Parathyroid adenoma (tissue), 2 donors: ENCODE measurements around the gene DOLPP1.
"Not testable (repeated sequence)": the region's sequence is repeated elsewhere in the genome, so short reads cannot be mapped to it uniquely, and the experiment has no call there.

ENCODE experiments used
- H2AFZ ChIP-seq: fragments of 300-600 bp; sonication (generic); one replicate; pipeline ENCODE4 v1.7.0; 2017; ENCODE audit warnings: antibody characterized with exemption, mild to moderate bottlenecking
- H3K27ac ChIP-seq: fragments of 300-600 bp; sonication (generic); one replicate; pipeline ENCODE4 v1.7.0; 2017
- H3K27me3 ChIP-seq: fragments of 300-600 bp; sonication (generic); one replicate; pipeline ENCODE4 v1.7.0; 2017; ENCODE audit warnings: low read length; ENCODE audit not compliant: control insufficient read depth, insufficient read depth
- H3K36me3 ChIP-seq: fragments of 300-600 bp; sonication (generic); one replicate; pipeline ENCODE4 v1.7.0; 2017; ENCODE audit warnings: low read length; ENCODE audit not compliant: control insufficient read depth, insufficient read depth
- H3K4me1 ChIP-seq: fragments of 300-600 bp; sonication (generic); one replicate; pipeline ENCODE4 v1.7.0; 2017; ENCODE audit warnings: control low read depth
- H3K4me2 ChIP-seq: fragments of 300-600 bp; sonication (generic); one replicate; pipeline ENCODE4 v1.7.0; 2017; ENCODE audit warnings: low read length
- H3K4me3 ChIP-seq: fragments of 300-600 bp; sonication (generic); one replicate; pipeline ENCODE4 v1.7.0; 2017; ENCODE audit warnings: low read depth, low read length
- H3K79me2 ChIP-seq: fragments of 300-600 bp; sonication (generic); one replicate; pipeline ENCODE4 v1.7.0; 2017; ENCODE audit warnings: control low read depth
- H3K9ac ChIP-seq: fragments of 300-600 bp; sonication (generic); one replicate; pipeline ENCODE4 v1.7.0; 2017; ENCODE audit warnings: mild to moderate bottlenecking
- H3K9me3 ChIP-seq: fragments of 300-600 bp; sonication (generic); one replicate; pipeline ENCODE4 v1.7.0; 2017; ENCODE audit warnings: low read length; ENCODE audit not compliant: control insufficient read depth
- TF ChIP-seq, protein P1 (sequence below): fragments of 300-600 bp; sonication (generic); IDR thresholded peaks from one replicate; pipeline ENCODE4 v1.7.0; 2017; ENCODE audit warnings: antibody characterized with exemption, mild to moderate bottlenecking
- donor health status: primary hyperparathyroidism.

The DOLPP1 gene, protein sequence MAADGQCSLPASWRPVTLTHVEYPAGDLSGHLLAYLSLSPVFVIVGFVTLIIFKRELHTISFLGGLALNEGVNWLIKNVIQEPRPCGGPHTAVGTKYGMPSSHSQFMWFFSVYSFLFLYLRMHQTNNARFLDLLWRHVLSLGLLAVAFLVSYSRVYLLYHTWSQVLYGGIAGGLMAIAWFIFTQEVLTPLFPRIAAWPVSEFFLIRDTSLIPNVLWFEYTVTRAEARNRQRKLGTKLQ

DNA sequence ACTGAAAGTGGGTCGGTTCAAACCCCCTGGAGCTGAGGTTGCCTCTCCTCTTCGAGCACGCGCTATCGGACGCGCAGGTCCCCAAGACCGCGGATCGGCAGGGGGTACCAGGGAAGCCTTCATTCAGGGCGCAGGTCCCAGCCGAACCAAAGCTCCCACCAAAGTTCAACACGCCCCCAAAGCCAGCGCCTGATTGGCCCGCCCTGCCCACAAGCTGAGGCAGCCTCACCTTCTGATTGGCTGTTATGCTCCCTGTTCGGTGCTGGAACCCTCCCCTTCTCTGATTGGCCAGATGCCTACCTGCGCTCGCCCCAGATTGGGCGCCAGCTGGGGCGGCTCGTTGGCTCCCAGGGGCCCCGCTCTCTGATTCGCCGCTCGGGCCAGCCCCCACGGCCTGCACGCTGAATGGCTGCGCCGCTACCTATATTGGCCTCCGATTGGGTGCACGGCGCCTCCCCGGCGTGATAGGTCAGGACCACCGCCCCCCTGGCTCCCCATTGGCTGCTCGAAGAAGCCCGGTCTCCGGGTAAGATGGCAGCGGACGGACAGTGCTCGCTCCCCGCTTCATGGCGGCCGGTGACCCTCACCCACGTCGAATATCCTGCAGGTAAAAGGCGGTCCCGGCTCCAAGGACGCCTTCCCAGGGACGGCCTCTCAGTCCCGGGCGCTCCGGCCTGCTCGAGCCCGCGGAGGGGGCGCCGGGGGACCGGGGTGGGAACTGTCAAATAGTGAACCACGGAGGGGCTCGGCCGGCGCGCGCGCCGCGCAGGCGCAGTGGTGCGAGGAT, at the start of gene DOLPP1:
DOLPP1 (plus strand) TSS at position 511 of the 787 bp plus-strand sequence; CDS start at position 532, 21 bp downstream.
- TF ChIP-seq, protein P1, sequence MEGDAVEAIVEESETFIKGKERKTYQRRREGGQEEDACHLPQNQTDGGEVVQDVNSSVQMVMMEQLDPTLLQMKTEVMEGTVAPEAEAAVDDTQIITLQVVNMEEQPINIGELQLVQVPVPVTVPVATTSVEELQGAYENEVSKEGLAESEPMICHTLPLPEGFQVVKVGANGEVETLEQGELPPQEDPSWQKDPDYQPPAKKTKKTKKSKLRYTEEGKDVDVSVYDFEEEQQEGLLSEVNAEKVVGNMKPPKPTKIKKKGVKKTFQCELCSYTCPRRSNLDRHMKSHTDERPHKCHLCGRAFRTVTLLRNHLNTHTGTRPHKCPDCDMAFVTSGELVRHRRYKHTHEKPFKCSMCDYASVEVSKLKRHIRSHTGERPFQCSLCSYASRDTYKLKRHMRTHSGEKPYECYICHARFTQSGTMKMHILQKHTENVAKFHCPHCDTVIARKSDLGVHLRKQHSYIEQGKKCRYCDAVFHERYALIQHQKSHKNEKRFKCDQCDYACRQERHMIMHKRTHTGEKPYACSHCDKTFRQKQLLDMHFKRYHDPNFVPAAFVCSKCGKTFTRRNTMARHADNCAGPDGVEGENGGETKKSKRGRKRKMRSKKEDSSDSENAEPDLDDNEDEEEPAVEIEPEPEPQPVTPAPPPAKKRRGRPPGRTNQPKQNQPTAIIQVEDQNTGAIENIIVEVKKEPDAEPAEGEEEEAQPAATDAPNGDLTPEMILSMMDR: no peak
- Histone ChIP-seq H3K4me2 (peak within 1 kb of the TSS; percentile 98), H2AFZ (peak within 1 kb of the TSS; percentile 85), H3K27ac (peak within 1 kb of the TSS; percentile 51), H3K9ac (no peak within 1 kb of the TSS), H3K79me2 (peaks cover 5% of the 10 kb centered on the region), H3K4me3 (peak within 1 kb of the TSS; percentile 94), H3K9me3 (no peaks in the 10 kb centered on the region), H3K36me3 (no peaks in the 10 kb centered on the region), H3K4me1 (peaks cover 4% of the 10 kb centered on the region), H3K27me3 (no peaks in the 10 kb centered on the region)

DNA sequence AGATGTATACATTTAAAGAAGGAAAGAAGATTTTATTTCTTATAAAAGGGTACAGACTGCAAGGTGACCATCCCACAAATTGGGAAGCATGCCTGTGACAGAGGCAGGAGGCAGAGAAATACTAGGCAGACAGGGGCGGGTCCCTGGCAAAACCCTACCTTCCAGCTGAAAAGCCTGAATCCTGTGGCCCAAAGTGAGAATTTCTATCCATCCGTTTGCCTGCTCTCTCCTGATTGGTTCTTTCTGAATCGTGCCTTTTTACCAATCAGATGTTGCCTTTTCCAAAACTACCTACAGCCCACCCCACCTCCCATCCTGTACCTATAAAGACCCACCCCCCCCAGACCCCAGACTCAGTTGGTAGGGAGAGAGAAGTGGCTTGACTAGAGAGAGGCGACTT, 49.4 kb upstream of the DOLPP1 start:
- Histone ChIP-seq H3K36me3 (no peaks in the 10 kb centered on the region), H3K4me1 (no peaks in the 10 kb centered on the region)

DNA sequence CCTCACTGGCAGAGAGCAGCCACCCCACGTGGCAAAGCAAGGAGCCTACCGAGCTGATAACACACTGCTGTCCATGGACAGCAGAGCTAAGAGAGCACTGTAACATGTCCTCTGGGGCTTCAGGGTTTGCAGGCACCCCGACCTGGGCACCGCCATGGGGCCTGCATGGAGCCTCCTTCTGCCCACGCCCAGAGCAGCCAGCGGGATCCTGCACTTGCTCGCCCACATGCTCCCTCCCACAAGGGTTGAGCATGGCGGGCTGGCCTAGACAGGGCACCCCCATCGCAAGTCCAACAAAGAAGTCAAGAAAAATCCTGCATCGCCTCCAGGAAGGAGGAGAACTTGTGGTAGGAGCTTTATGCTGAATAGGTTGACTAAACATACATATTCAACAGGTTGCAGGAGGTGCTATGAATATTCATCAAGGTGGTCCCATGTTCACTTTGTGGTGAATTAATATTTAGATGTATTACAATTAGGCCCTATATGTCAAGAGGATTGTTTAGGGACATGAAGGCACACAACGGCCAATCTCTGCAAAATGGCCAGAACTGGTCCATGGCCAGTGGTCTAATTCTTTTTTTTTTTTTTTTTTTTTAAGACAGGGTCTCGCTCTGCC, 48.3 kb upstream of the DOLPP1 start:
- no peaks in the 10 kb centered on the region for H3K27me3 ChIP-seq
- H3K4me3 ChIP-seq: no peak overlapping the region
- H2AFZ ChIP-seq: no peak overlapping the region
- no peak overlapping the region for H3K4me2 ChIP-seq
- H3K9me3 ChIP-seq: no peaks in the 10 kb centered on the region
- H3K36me3 ChIP-seq: no peaks in the 10 kb centered on the region
- H3K4me1 ChIP-seq: no peaks in the 10 kb centered on the region
- no peak overlapping the region for H3K27ac ChIP-seq
- H3K79me2 ChIP-seq: peaks cover 5% of the 10 kb centered on the region
- H3K9ac ChIP-seq: no peak overlapping the region
- TF ChIP-seq, protein P1: no peak

More for the DNA sequence above, 49.4 kb upstream of the DOLPP1 start:
- no peak overlapping the region for H2AFZ ChIP-seq
- TF ChIP-seq, protein P1: no peak
- H3K27ac ChIP-seq: no peak overlapping the region
- no peak overlapping the region for H3K4me3 ChIP-seq
- H3K9me3 ChIP-seq: no peaks in the 10 kb centered on the region
- no peaks in the 10 kb centered on the region for H3K79me2 ChIP-seq
- no peaks in the 10 kb centered on the region for H3K27me3 ChIP-seq
- no peak overlapping the region for H3K4me2 ChIP-seq
- H3K9ac ChIP-seq: no peak overlapping the region

DNA sequence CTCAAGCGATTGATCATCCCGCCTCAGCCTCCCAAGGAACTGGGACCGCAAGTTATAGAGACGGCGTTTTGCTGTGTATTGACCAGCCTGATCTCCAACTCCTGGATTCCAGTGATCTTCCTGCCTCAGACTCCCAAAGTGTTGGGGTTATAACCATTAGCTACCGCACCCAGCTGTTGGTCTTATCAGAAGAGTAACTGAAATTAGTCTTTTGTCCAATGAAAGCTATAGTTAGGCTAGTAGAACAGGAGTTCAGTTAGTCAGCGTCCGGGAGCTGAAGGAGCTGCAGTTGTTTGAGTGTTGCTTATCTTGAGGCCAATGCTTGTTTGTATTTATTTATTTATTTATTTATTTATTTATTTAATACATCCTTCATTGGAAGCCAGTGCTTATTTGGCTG, 47.7 kb upstream of the DOLPP1 start:
- Histone ChIP-seq H2AFZ (no peak overlapping the region), H3K27ac (no peak overlapping the region), H3K4me1 (no peaks in the 10 kb centered on the region), H3K4me2 (no peak overlapping the region), H3K9me3 (no peaks in the 10 kb centered on the region), H3K36me3 (no peaks in the 10 kb centered on the region), H3K27me3 (no peaks in the 10 kb centered on the region), H3K79me2 (peaks cover 7% of the 10 kb centered on the region), H3K4me3 (no peak overlapping the region), H3K9ac (no peak overlapping the region)
- TF ChIP-seq, protein P1: no peak

DNA sequence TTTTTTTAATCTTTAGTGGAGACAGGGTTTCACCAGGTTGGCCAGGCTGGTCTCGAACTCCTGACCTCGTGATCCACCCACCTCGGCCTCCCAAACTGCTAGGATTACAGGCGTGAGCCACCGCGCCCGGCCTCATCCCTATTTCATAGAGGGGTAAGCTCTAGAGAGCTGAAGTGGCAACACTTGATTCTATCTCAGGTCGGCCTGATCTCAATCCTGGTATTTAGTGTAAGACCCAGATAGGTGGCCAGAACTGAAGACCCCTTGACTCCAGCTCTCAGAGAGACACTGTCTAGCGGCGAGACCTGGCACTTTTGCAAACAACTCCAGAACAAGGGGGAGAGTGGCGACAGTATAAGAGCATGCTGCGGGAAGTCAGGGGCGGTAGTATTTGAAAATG, 45.1 kb upstream of the DOLPP1 start:
- peak overlapping the region; percentile 30 for H3K27ac ChIP-seq
- H3K9ac ChIP-seq, H3K36me3 ChIP-seq, H3K27me3 ChIP-seq, H3K4me1 ChIP-seq, H3K9me3 ChIP-seq: not testable (repeated sequence)
- peak overlapping the region; percentile 58 for H3K4me3 ChIP-seq
- H2AFZ ChIP-seq: peak overlapping the region; percentile 84
- H3K79me2 ChIP-seq: peaks cover 14% of the 10 kb centered on the region
- H3K4me2 ChIP-seq: peak overlapping the region; percentile 96
